GM12878 (cell line): ENCODE data around the gene POLN. TPM values are rescaled to one million over a fixed set of nuclear protein-coding genes. Genes with fewer than 3 reads are reported as not detected.

Experiments
- ATAC-seq: fragments of 200-7000 bp; cut with Tn5 transposase; 3 replicates; pipeline ENCODE4 v1.9.1; 2020; ENCODE audit warnings: mild to moderate bottlenecking, moderate library complexity
- BruUV-seq: library from RNA; stranded (reverse); fragments of 400-500 nt; replicated peaks from 2 replicates; lab custom pipeline; 2021; lab: Mats Ljungman, UMichigan
- CTCF ChIA-PET: fragments of 300-600 bp; sonication (Branson Sonifier 250); formaldehyde crosslinking; extraction: SDS; loops from one replicate; lab custom pipeline; 2021; ENCODE audit warnings: inconsistent platforms; lab: Yijun Ruan, JAX
- POLR2A ChIA-PET: fragments of 350-600 bp; formaldehyde crosslinking; extraction: SDS; loops from one replicate; lab custom pipeline; 2021; ENCODE audit warnings: inconsistent platforms; lab: Charles Lee
- RAD21 ChIA-PET: fragments of 300-600 bp; sonication (Branson Sonifier 250); formaldehyde crosslinking; loops from one replicate; lab custom pipeline; 2023; ENCODE audit warnings: antibody characterized with exemption; ENCODE audit not compliant: unreplicated experiment; lab: Charles Lee
- SMC1A ChIA-PET: fragments of 300-600 bp; sonication (Branson Sonifier 250); formaldehyde crosslinking; loops from one replicate; lab custom pipeline; 2023; ENCODE audit not compliant: unreplicated experiment, uncharacterized antibody; lab: Charles Lee
- DNase-seq: peaks from one replicate; pipeline ENCODE4 v3.0.0-alpha.2; 2011; ENCODE audit warnings: low read depth, low spot score
- FAIRE-seq: peaks from 3 replicates; lab custom pipeline; 2011; peaks lifted over from hg19 to GRCh38; lab: Jason Lieb, UNC
- H2AFZ ChIP-seq: 2 replicates; pipeline ENCODE4 v1.6.0; 2011; ENCODE audit warnings: low read depth, low read length, control low read depth; ENCODE audit not compliant: control insufficient read depth
- H3K27ac ChIP-seq: 2 replicates; pipeline ENCODE4 v1.5.1; 2011; ENCODE audit warnings: control low read depth; ENCODE audit not compliant: control insufficient read depth, insufficient read depth
- H3K27me3 ChIP-seq, 2 experiments: replicated peaks in 1 of 2; 2 replicates each; pipeline versions ENCODE4 v1.6.0 to v1.6.1; 2011; ENCODE audit warnings: low read length in 1 of 2; ENCODE audit not compliant: control insufficient read depth in 2 of 2, insufficient read depth in 2 of 2
- H3K36me3 ChIP-seq, 2 experiments: 2 replicates each; pipeline ENCODE4 v1.5.1; 2011; ENCODE audit warnings: low read length in 1 of 2; ENCODE audit not compliant: control insufficient read depth in 2 of 2, insufficient read depth in 2 of 2
- H3K4me1 ChIP-seq: 2 replicates; pipeline ENCODE4 v1.6.1; 2011; ENCODE audit warnings: mild to moderate bottlenecking, low read length, moderate library complexity, mixed read lengths; ENCODE audit not compliant: control insufficient read depth, insufficient read depth
- H3K4me2 ChIP-seq: 2 replicates; pipeline ENCODE4 v1.6.0; 2011; ENCODE audit warnings: control low read depth; ENCODE audit not compliant: control insufficient read depth, insufficient read depth
- H3K4me3 ChIP-seq: fragments of 200-600 bp; sonication (generic); 2 replicates; pipeline ENCODE4 v1.5.1; 2016
- H3K79me2 ChIP-seq: 2 replicates; pipeline ENCODE4 v1.6.0; 2011; ENCODE audit warnings: low read length; ENCODE audit not compliant: control insufficient read depth, insufficient read depth
- H3K9ac ChIP-seq: 2 replicates; pipeline ENCODE4 v1.8.0; 2011; ENCODE audit warnings: low read length, control low read depth, mixed read lengths; ENCODE audit not compliant: control insufficient read depth, insufficient read depth
- H3K9me3 ChIP-seq: replicated peaks from 3 replicates; pipeline ENCODE4 v1.5.1; 2011; ENCODE audit warnings: mild to moderate bottlenecking, low read length; ENCODE audit not compliant: control insufficient read depth, insufficient read depth
- H4K20me1 ChIP-seq: 2 replicates; pipeline ENCODE4 v1.6.0; 2011; ENCODE audit not compliant: control insufficient read depth, insufficient read depth
- BMI1 ChIP-seq: fragments of 450-650 bp; IDR thresholded peaks from 2 replicates; pipeline ENCODE4 v1.6.1; 2016; ENCODE audit warnings: mild to moderate bottlenecking, moderate library complexity, borderline replicate concordance
- CEBPZ ChIP-seq: fragments of 150-350 bp; IDR thresholded peaks from 2 replicates; pipeline ENCODE4 v1.6.1; 2016; ENCODE audit warnings: low read depth, low read length
- CREB1 ChIP-seq: IDR thresholded peaks from 2 replicates; pipeline ENCODE4 v1.6.1; 2012; ENCODE audit warnings: low read depth, mild to moderate bottlenecking, inconsistent platforms
- EZH2 ChIP-seq: IDR thresholded peaks from 2 replicates; pipeline ENCODE4 v1.6.1; 2012; ENCODE audit warnings: low read depth, mild to moderate bottlenecking, control low read depth, inconsistent platforms, low read length, borderline replicate concordance; ENCODE audit not compliant: control insufficient read depth
- SIX5 ChIP-seq: IDR thresholded peaks from 2 replicates; pipeline ENCODE4 v1.6.1; 2011; ENCODE audit warnings: mild to moderate bottlenecking, low read depth, low read length, moderate library complexity; ENCODE audit not compliant: severe bottlenecking
- SMARCA5 ChIP-seq: fragments of 450-650 bp; IDR thresholded peaks from 2 replicates; pipeline ENCODE4 v1.6.1; 2017; ENCODE audit warnings: mild to moderate bottlenecking
- TCF3 ChIP-seq: IDR thresholded peaks from 2 replicates; pipeline ENCODE4 v1.6.1; 2012; ENCODE audit warnings: low read depth, mild to moderate bottlenecking, low read length, borderline replicate concordance; ENCODE audit not compliant: insufficient read depth
- ZBTB33 ChIP-seq: fragments of 450-650 bp; IDR thresholded peaks from 2 replicates; pipeline ENCODE4 v1.6.1; 2017; ENCODE audit warnings: mild to moderate bottlenecking
- WGBS: methylation state at CpG from one replicate; pipeline ENCODE4 v1.1.6; 2016; ENCODE audit warnings: low lambda C conversion rate; ENCODE audit not compliant: insufficient replicate concordance, insufficient coverage; ENCODE audit errors: missing lambda C conversion rate; 5-methylcytosine and 5-hydroxymethylcytosine counted together
- in situ Hi-C: fragments of 300-500 bp; cut with MboI; formaldehyde crosslinking; loops from 9 replicates; pipeline ENCODE4 v1.14.3; 2018; ENCODE audit warnings: mixed read lengths
- intact Hi-C: fragments of 100-400 bp; cut with micrococcal nuclease; formaldehyde crosslinking; loops from one replicate; pipeline ENCODE4 v1.14.2; 2022; ENCODE audit not compliant: unreplicated experiment
- polyA plus RNA-seq, 11 experiments: library from polyadenylated mRNA; depleted of rRNA in 4 of 11; unstranded in 6 of 11; stranded (reverse) in 5 of 11; fragments of >200 nt; fragmentation: Nextera tagmentation in 4 of 11; fragmentation: Illumina TruSeq in 1 of 11; extraction: Ambion mirVana in 4 of 11; extraction: Trizol in 1 of 11; gene quantifications; 1 replicate in 1 of 11; 2 replicates in 10 of 11; pipeline versions ENCODE4 v1.2.1 to v1.2.3, GENCODE V29; 2011 to 2016; ENCODE audit warnings: inconsistent platforms in 2 of 11, missing spikeins in 2 of 11, low read depth in 1 of 11
- total RNA-seq, 4 experiments: library from RNA; depleted of rRNA in 3 of 4; stranded (reverse); fragments of >200 nt in 3 of 4; fragmentation: Illumina TruSeq in 1 of 4; extraction: Trizol in 1 of 4; gene quantifications; 2 replicates each; pipeline versions ENCODE4 v1.2.1 to v1.2.3, GENCODE V29; 2013 to 2021

Gene POLN
- total and polyA plus RNA-seq, 10 of the 15 experiments (the other 5 are each of a cell fraction or from before 2014, with no cell fraction given), result 0.09 to 2.0 (median 0.95) TPM; not detected in 1

- ChIA-PET RAD21 (no interaction called here), SMC1A (no interaction called here), CTCF (no interaction called here), POLR2A (no interaction called here)
- Histone ChIP-seq H3K36me3 (no peaks in the 10 kb centered on the region), H3K9me3 (no peaks in the 10 kb centered on the region), H3K27ac (no peak overlapping the region), H4K20me1 (no peaks in the 10 kb centered on the region), H3K27me3 (no peaks in the 10 kb centered on the region), H3K4me2 (no peak overlapping the region), H3K9ac (no peak overlapping the region), H2AFZ (no peak overlapping the region), H3K4me3 (no peak overlapping the region), H3K4me1 (no peaks in the 10 kb centered on the region), H3K79me2 (no peaks in the 10 kb centered on the region)
- FAIRE-seq (no peak), DNase-seq (no peak), ATAC-seq (no peak)
- in situ Hi-C loops (no loop called here), intact Hi-C loops (no loop called here)
- WGBS, result 31% methylated on average over 21 of the region's 21 CpGs
- TF ChIP-seq SIX5 (no peak), ZBTB33 (no peak), CREB1 (no peak), EZH2 (no peak), TCF3 (no peak), BMI1 (no peak), CEBPZ (no peak), SMARCA5 (no peak)
- BruUV-seq, result no TSS peak
Measured at GRCh38 chr4:2274320-2275043, 32.6 kb upstream of the POLN start.
